Panc1 (cell line): ENCODE measurements around the gene NTNG1.

Experiments used
- CTCF ChIP-seq: fragments of 450-650 bp; IDR thresholded peaks from 2 replicates; pipeline ENCODE4 v1.5.1; 2017; ENCODE audit warnings: mild to moderate bottlenecking
- REST ChIP-seq, 2 experiments: IDR thresholded peaks; 2 replicates each; pipeline ENCODE4 v1.6.1; 2011 to 2012; ENCODE audit warnings: low read depth in 2 of 2, control low read depth in 1 of 2, low read length in 1 of 2, mild to moderate bottlenecking in 1 of 2, moderate library complexity in 1 of 2; ENCODE audit not compliant: insufficient read depth in 1 of 2

- TF ChIP-seq CTCF = no peak
- TF ChIP-seq REST (IDR thresholded peaks at IDR 0.05; ENCODE audit: insufficient read depth in 1 of 2, low read depth in 2 of 2, low read length in 1 of 2) = no peak
These were observed 8.6 kb upstream of the NTNG1 start for GRCh38 chr1:107132195-107132594.
